HepG2 (cell line): ENCODE data around the gene NCKAP5L. TPM values are rescaled to one million over a fixed set of nuclear protein-coding genes. Genes with fewer than 3 reads are reported as not detected.

ENCODE experiments used
- ATAC-seq: fragments of 200-7000 bp; cut with Tn5 transposase; 3 replicates; pipeline ENCODE4 v1.9.1; 2020; ENCODE audit warnings: mild to moderate bottlenecking, moderate library complexity
- BruUV-seq: library from RNA; stranded (reverse); fragments of 400-500 nt; replicated peaks from 2 replicates; lab custom pipeline; 2021; lab: Mats Ljungman, UMichigan
- CTCF ChIA-PET: fragments of 300-600 bp; formaldehyde crosslinking; extraction: SDS; loops from one replicate; lab custom pipeline; 2021; ENCODE audit warnings: low total read pairs, inconsistent platforms, low intra/inter-chr PET ratio; lab: Yijun Ruan, JAX
- POLR2A ChIA-PET: fragments of 350-600 bp; sonication (Branson Sonifier 250); formaldehyde crosslinking; loops from one replicate; lab custom pipeline; 2020; ENCODE audit warnings: antibody characterized with exemption, inconsistent platforms; lab: Yijun Ruan, JAX
- DNase-seq: peaks from one replicate; pipeline ENCODE4 v3.0.0-alpha.2; 2015; ENCODE audit warnings: low spot score
- FAIRE-seq: peaks from 3 replicates; lab custom pipeline; 2011; peaks lifted over from hg19 to GRCh38; lab: Jason Lieb, UNC
- H2AFZ ChIP-seq: one replicate; pipeline ENCODE4 v1.6.1; 2011; ENCODE audit warnings: low read length, inconsistent platforms
- H3K27ac ChIP-seq: fragments of 300-600 bp; 3 replicates; pipeline ENCODE4 v1.8.0; 2011; ENCODE audit warnings: mixed run types, mild to moderate bottlenecking, mixed read lengths, low read length, inconsistent platforms; ENCODE audit not compliant: insufficient read depth; ENCODE audit errors: extremely low read length
- H3K27me3 ChIP-seq, 2 experiments: fragments of 200-600 bp in 1 of 2; 2 replicates in 1 of 2; 3 replicates in 1 of 2; pipeline versions ENCODE4 v1.6.0 to v1.8.0; 2011; ENCODE audit warnings: low read length in 2 of 2, mild to moderate bottlenecking in 2 of 2, moderate library complexity in 2 of 2, inconsistent platforms in 1 of 2; ENCODE audit not compliant: insufficient read depth in 2 of 2, control insufficient read depth in 1 of 2
- H3K36me3 ChIP-seq, 2 experiments: fragments of 200-600 bp in 1 of 2; replicated peaks in 1 of 2; 2 replicates in 1 of 2; 3 replicates in 1 of 2; pipeline versions ENCODE4 v1.5.1 to v1.8.0; 2011; ENCODE audit warnings: low read length in 2 of 2, inconsistent platforms in 1 of 2; ENCODE audit not compliant: insufficient read depth in 2 of 2, control insufficient read depth in 1 of 2
- H3K4me1 ChIP-seq: 2 replicates; pipeline ENCODE4 v1.5.1; 2012; ENCODE audit warnings: low read length, inconsistent platforms; ENCODE audit not compliant: insufficient read depth
- H3K4me2 ChIP-seq: 2 replicates; pipeline ENCODE4 v1.6.0; 2011; ENCODE audit warnings: low read depth, low read length, inconsistent platforms
- H3K4me3 ChIP-seq, 3 experiments: fragments of 200-600 bp in 1 of 3; sonication (generic), shearing (Covaris generic) in 1 of 3; replicated peaks in 1 of 3; 2 replicates each; pipeline ENCODE4 v1.5.1; 2011 to 2016; ENCODE audit warnings: low read length in 3 of 3, inconsistent platforms in 2 of 3, low read depth in 2 of 3, mild to moderate bottlenecking in 2 of 3, control low read depth in 1 of 3, mixed read lengths in 1 of 3; ENCODE audit not compliant: insufficient read depth in 1 of 3
- H3K79me2 ChIP-seq: one replicate; pipeline ENCODE4 v1.6.1; 2011; ENCODE audit warnings: low read length, inconsistent platforms; ENCODE audit not compliant: insufficient read depth
- H3K9ac ChIP-seq: 2 replicates; pipeline ENCODE4 v1.6.0; 2011; ENCODE audit warnings: mild to moderate bottlenecking, low read depth, low read length, inconsistent platforms; ENCODE audit not compliant: insufficient read depth
- H3K9me3 ChIP-seq: 2 replicates; pipeline ENCODE4 v1.5.1; 2012; ENCODE audit warnings: mild to moderate bottlenecking, low read length
- H4K20me1 ChIP-seq: 2 replicates; pipeline ENCODE4 v1.6.0; 2011; ENCODE audit warnings: inconsistent platforms, mild to moderate bottlenecking, low read length, moderate library complexity; ENCODE audit not compliant: insufficient read depth
- CEBPB ChIP-seq: IDR thresholded peaks from 2 replicates; pipeline ENCODE4 v1.6.1; 2011; ENCODE audit warnings: low read depth, low read length, improper control_type of control experiment, borderline replicate concordance
- GLI4 ChIP-seq: sonication (generic); formaldehyde crosslinking; IDR thresholded peaks from 2 replicates; pipeline ENCODE4 v1.5.1; 2020; ENCODE audit warnings: missing genetic modification reagents, mild to moderate bottlenecking, moderate library complexity, borderline replicate concordance
- HNRNPK ChIP-seq: fragments of 200-400 bp; formaldehyde crosslinking; IDR thresholded peaks from 2 replicates; pipeline ENCODE4 v1.6.1; 2018; ENCODE audit warnings: low read length, low read depth, moderate library complexity, mild to moderate bottlenecking; ENCODE audit not compliant: poor library complexity, severe bottlenecking
- IRF1 ChIP-seq: sonication (generic); formaldehyde crosslinking; IDR thresholded peaks from 2 replicates; pipeline ENCODE4 v1.4.0; 2020; ENCODE audit warnings: low read depth, mild to moderate bottlenecking, missing genetic modification reagents
- KDM5A ChIP-seq: fragments of 200-600 bp; sonication (generic); IDR thresholded peaks from 2 replicates; pipeline ENCODE4 v1.7.0; 2018; ENCODE audit warnings: antibody characterized with exemption, mild to moderate bottlenecking, low read length, borderline replicate concordance
- MEIS1 ChIP-seq: sonication (generic); formaldehyde crosslinking; IDR thresholded peaks from 2 replicates; pipeline ENCODE4 v1.9.0; 2021; ENCODE audit warnings: mild to moderate bottlenecking, missing genetic modification reagents, moderate library complexity, borderline replicate concordance
- SIX1 ChIP-seq: sonication (generic); formaldehyde crosslinking; IDR thresholded peaks from 2 replicates; pipeline ENCODE4 v1.4.0; 2020; ENCODE audit warnings: missing genetic modification reagents, borderline replicate concordance
- U2AF2 ChIP-seq: fragments of 200-400 bp; formaldehyde crosslinking; IDR thresholded peaks from 2 replicates; pipeline ENCODE4 v1.6.1; 2017; ENCODE audit warnings: low read depth, mild to moderate bottlenecking, low read length
- ZFP37 ChIP-seq: sonication (generic); formaldehyde crosslinking; IDR thresholded peaks from 2 replicates; pipeline ENCODE4 v1.4.0; 2020; ENCODE audit warnings: missing genetic modification reagents, borderline replicate concordance
- ZKSCAN1 ChIP-seq: fragments of 150-350 bp; IDR thresholded peaks from 2 replicates; pipeline ENCODE4 v1.6.1; 2014; ENCODE audit warnings: low read length
- ZNF33B ChIP-seq: sonication (generic); formaldehyde crosslinking; IDR thresholded peaks from 2 replicates; pipeline ENCODE4 v1.5.1; 2020; ENCODE audit warnings: mild to moderate bottlenecking, missing genetic modification reagents
- ZNF709 ChIP-seq: sonication (generic); formaldehyde crosslinking; IDR thresholded peaks from 2 replicates; pipeline ENCODE4 v1.5.0; 2020; ENCODE audit warnings: mild to moderate bottlenecking, missing genetic modification reagents
- WGBS: methylation state at CpG from one replicate; pipeline ENCODE4 v1.1.6; 2017; ENCODE audit warnings: low lambda C conversion rate; 5-methylcytosine and 5-hydroxymethylcytosine counted together
- in situ Hi-C: cut with HindIII; loops from 2 replicates; pipeline ENCODE4 v1.10.0; 2017; ENCODE audit warnings: low pct_unique_long_range_greater_than_20kb; ENCODE audit not compliant: extremely low pct_ligation_motif_present
- intact Hi-C: fragments of 100-400 bp; cut with micrococcal nuclease; formaldehyde crosslinking; loops from one replicate; pipeline ENCODE4 v1.10.0; 2022; ENCODE audit not compliant: unreplicated experiment
- polyA plus RNA-seq, 8 experiments: library from polyadenylated mRNA; depleted of rRNA in 3 of 8; stranded (reverse) in 7 of 8; unstranded in 1 of 8; fragments of >200 nt; fragmentation: Illumina TruSeq in 4 of 8; extraction: Trizol in 4 of 8; gene quantifications; 2 replicates each; pipeline versions ENCODE4 v1.2.1 to v1.2.3, GENCODE V29; 2011 to 2016; ENCODE audit warnings: low read depth in 4 of 8, missing spikeins in 1 of 8, mixed read lengths in 1 of 8; ENCODE audit not compliant: insufficient read depth in 1 of 8
- total RNA-seq, 5 experiments: library from RNA; depleted of rRNA; stranded (reverse); fragments of >200 nt; fragmentation: Illumina TruSeq; extraction: Trizol; gene quantifications; 2 replicates each; pipeline ENCODE4 v1.2.3, GENCODE V29; 2016; ENCODE audit warnings: low read depth in 1 of 5
- TF ChIP-seq, protein P1 (sequence below): sonication (generic); formaldehyde crosslinking; conservative IDR thresholded peaks from 2 replicates; pipeline ENCODE4 v1.4.0; 2020; ENCODE audit warnings: missing genetic modification reagents

NCKAP5L gene
- total and polyA plus RNA-seq, 2 of the 13 experiments (the other 11 are each of a cell fraction or from before 2014, with no cell fraction given): 4.1 to 9.0 TPM

DNA sequence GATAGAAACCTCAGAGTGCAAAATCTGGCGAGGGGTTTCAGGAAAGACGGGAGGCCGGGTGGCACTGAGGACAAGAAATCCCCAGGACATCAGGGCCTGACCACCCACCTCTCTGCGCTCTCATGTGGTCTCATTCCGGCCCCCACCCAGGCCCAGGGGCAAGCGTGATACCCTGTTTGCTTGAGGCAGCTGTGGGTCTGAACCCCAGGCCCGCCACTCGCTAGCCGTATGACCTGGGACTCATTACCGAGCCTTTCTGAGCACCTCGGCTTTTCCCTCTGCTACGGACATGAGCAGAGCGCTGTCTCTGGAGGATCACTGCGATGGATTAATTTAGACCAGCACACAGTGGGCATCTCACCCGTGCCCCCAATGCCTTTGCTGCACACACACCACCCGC, 40.2 kb upstream of the NCKAP5L start:
- Histone ChIP-seq H3K9ac (no peak overlapping the region), H3K4me3 (no peak overlapping the region), H3K4me2 (no peak overlapping the region), H4K20me1 (no peaks in the 10 kb centered on the region), H2AFZ (no peak overlapping the region), H3K4me1 (peaks cover 29% of the 10 kb centered on the region), H3K36me3 (no peaks in the 10 kb centered on the region), H3K9me3 (no peaks in the 10 kb centered on the region), H3K79me2 (no peaks in the 10 kb centered on the region), H3K27ac (no peak overlapping the region), H3K27me3 (peaks cover 2 to 48% of the 10 kb centered on the region in 2 experiments; a peak in 3 of 5 replicates)
- FAIRE-seq (no peak), ATAC-seq (no peak), DNase-seq (no peak)
- POLR2A ChIA-PET: no interaction called here
- CTCF ChIA-PET: interaction anchor here (1.8 kb wide), 1 partner anchor 77 kb away, joined by 4 read pairs; no protein-coding TSS in a partner anchor
- in situ Hi-C loops (loop anchor here (5.0 to 10.0 kb wide), 2 partner anchors 74 to 186 kb away; partner anchors contain the start of gene ASIC1), intact Hi-C loops (loop anchor here (1.0 to 10.0 kb wide), 2 partner anchors 25 to 76 kb away; no protein-coding TSS in a partner anchor)
- no peak for TF ChIP-seq IRF1 (CRISPR knock-in tag)
- WGBS: 60% methylated on average over 11 of the region's 16 CpGs
- no TSS peak for BruUV-seq

GRCh38 chr12:49867570-49868341, 39.5 kb upstream of the NCKAP5L start:
- BruUV-seq: no TSS peak
- Histone ChIP-seq H3K79me2 (no peaks in the 10 kb centered on the region), H2AFZ (no peak overlapping the region), H3K27ac (no peak overlapping the region), H3K9me3 (no peaks in the 10 kb centered on the region), H3K36me3 (no peaks in the 10 kb centered on the region), H3K4me1 (peaks cover 35% of the 10 kb centered on the region), H3K4me2 (no peak overlapping the region), H3K27me3 (peaks cover 2 to 48% of the 10 kb centered on the region in 2 experiments; a peak in 3 of 5 replicates), H3K9ac (no peak overlapping the region), H3K4me3 (no peak overlapping the region), H4K20me1 (no peaks in the 10 kb centered on the region)
- TF ChIP-seq ZKSCAN1 (no peak), ZNF709 (CRISPR knock-in tag) (no peak), ZFP37 (CRISPR knock-in tag) (no peak), GLI4 (no peak), CEBPB (no peak), MEIS1 (CRISPR knock-in tag) (no peak), U2AF2 (no peak), ZNF33B (CRISPR knock-in tag) (no peak), KDM5A (no peak), HNRNPK (no peak), SIX1 (no peak)
- TF ChIP-seq, protein P1, sequence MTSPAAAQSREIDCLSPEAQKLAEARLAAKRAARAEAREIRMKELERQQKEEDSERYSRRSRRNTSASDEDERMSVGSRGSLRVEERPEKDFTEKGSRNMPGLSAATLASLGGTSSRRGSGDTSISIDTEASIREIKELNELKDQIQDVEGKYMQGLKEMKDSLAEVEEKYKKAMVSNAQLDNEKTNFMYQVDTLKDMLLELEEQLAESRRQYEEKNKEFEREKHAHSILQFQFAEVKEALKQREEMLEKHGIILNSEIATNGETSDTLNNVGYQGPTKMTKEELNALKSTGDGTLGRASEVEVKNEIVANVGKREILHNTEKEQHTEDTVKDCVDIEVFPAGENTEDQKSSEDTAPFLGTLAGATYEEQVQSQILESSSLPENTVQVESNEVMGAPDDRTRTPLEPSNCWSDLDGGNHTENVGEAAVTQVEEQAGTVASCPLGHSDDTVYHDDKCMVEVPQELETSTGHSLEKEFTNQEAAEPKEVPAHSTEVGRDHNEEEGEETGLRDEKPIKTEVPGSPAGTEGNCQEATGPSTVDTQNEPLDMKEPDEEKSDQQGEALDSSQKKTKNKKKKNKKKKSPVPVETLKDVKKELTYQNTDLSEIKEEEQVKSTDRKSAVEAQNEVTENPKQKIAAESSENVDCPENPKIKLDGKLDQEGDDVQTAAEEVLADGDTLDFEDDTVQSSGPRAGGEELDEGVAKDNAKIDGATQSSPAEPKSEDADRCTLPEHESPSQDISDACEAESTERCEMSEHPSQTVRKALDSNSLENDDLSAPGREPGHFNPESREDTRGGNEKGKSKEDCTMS (CRISPR knock-in tag): no peak
- intact Hi-C loops: loop anchor here (1.0 to 10.0 kb wide), 3 partner anchors 26 to 91 kb away; no protein-coding TSS in a partner anchor
- ATAC-seq (no peak), FAIRE-seq (no peak), DNase-seq (no peak)
- ChIA-PET CTCF (interaction anchor here (0.6 to 1.8 kb wide), 4 partner anchors 78 to 203 kb away, joined by 3 to 7 read pairs (median 4); no protein-coding TSS in a partner anchor), POLR2A (interaction anchor here (1.0 kb wide), 1 partner anchor 21 kb away, joined by 3 read pairs; no protein-coding TSS in a partner anchor)
- in situ Hi-C loops: loop anchor here (5.0 to 10.0 kb wide), 2 partner anchors 75 to 187 kb away; partner anchors contain the start of gene ASIC1
- WGBS: 15% methylated on average over 10 of the region's 11 CpGs
